Thoracic aorta (tissue), 2 donors: Measurements from ENCODE around the gene SRPRA. TPM values are rescaled to one million over a fixed set of nuclear protein-coding genes. Genes with fewer than 3 reads are reported as not detected.

Experiments used
- ATAC-seq: fragments of 150-250 bp; one replicate; pipeline ENCODE4 v1.8.0; 2017; ENCODE audit warnings: low read depth; ENCODE audit not compliant: insufficient number of reproducible peaks, low FRiP score
- DNase-seq: peaks from one replicate; pipeline ENCODE4 v3.0.0-alpha.2; 2020; ENCODE audit warnings: low spot score
- H3K27ac ChIP-seq, 2 donors: fragments of 200-600 bp; sonication (generic); 1 replicate in 1 of 2; 2 replicates in 1 of 2; pipeline ENCODE4 v1.5.1; 2016; ENCODE audit warnings: mild to moderate bottlenecking in 2 of 2, moderate library complexity in 2 of 2
- H3K27me3 ChIP-seq: fragments of 200-600 bp; sonication (generic); replicated peaks from 2 replicates; pipeline ENCODE4 v1.6.0; 2016; ENCODE audit warnings: mild to moderate bottlenecking; ENCODE audit not compliant: insufficient read depth
- H3K36me3 ChIP-seq: fragments of 200-600 bp; sonication (generic); one replicate; pipeline ENCODE4 v1.5.1; 2016
- H3K4me1 ChIP-seq, 2 donors: fragments of 200-600 bp; sonication (generic); 1 replicate in 1 of 2; 2 replicates in 1 of 2; pipeline versions ENCODE4 v1.5.1 to v1.6.0; 2016; ENCODE audit warnings: low read depth in 2 of 2, mild to moderate bottlenecking in 1 of 2; ENCODE audit not compliant: control insufficient read depth in 1 of 2
- H3K4me3 ChIP-seq: fragments of 200-600 bp; sonication (generic); 2 replicates; pipeline ENCODE4 v1.5.1; 2016; ENCODE audit warnings: mild to moderate bottlenecking
- H3K9me3 ChIP-seq: fragments of 200-600 bp; sonication (generic); 2 replicates; pipeline ENCODE4 v1.5.1; 2016
- CTCF ChIP-seq: fragments of 200-600 bp; sonication (generic); IDR thresholded peaks from one replicate; pipeline ENCODE4 v1.5.1; 2019; ENCODE audit warnings: antibody characterized with exemption
- total RNA-seq, 2 donors: library from RNA; depleted of rRNA; stranded (reverse); fragments of >200 nt; gene quantifications; one replicate each; pipeline versions ENCODE4 v1.1.0 to v1.2.3, GENCODE V29; 2016

The SRPRA gene
- total RNA-seq, 2 donors from 2014 or later, result 125 to 128 TPM

DNA sequence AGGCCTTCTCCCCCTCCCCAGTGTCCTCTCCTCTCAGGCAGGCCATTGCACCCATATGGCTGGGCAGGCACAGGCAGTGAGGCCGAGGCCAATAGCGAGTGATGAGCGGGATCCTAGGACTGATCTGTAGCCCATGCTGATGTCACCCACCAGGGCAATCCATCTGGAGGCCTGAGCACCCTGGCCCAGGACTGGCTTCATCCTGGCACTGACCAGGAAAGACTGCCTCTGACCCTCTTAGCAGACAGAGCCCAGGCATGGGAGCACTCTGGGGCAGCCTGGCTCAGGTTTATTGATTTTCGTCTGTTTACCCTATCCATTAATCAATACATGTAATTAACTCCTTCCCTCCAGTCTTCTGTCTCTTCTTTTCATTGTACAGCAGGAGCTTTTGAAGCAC is 9.1 kb upstream of the SRPRA start:
- H3K9me3 ChIP-seq, result no peaks in the 10 kb centered on the region
- peaks cover 12% of the 10 kb centered on the region for H3K36me3 ChIP-seq
- no peak overlapping the region for H3K27ac ChIP-seq
- peaks cover 9 to 10% of the 10 kb centered on the region in 2 donors for H3K4me1 ChIP-seq
- H3K27me3 ChIP-seq, result no peaks in the 10 kb centered on the region
- DNase-seq (no peak), ATAC-seq (no peak)
- no peak for TF ChIP-seq CTCF
- H3K4me3 ChIP-seq, result no peak overlapping the region

DNA sequence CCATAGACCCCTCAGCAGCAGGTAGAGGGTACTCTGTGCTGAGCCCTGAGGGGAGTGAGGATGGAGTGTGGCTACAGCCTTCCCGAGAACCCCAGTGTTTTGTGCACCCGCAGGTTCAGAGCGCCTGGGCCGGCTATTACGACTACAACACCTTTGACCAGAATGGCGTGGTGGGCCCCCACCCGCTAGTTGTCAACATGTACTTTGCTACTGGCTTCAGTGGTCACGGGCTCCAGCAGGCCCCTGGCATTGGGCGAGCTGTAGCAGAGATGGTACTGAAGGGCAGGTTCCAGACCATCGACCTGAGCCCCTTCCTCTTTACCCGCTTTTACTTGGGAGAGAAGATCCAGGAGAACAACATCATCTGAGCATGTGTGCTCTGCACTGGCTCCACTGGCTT is 8.6 kb upstream of the SRPRA start:
- Histone ChIP-seq H3K4me1 (peaks cover 8 to 9% of the 10 kb centered on the region in 2 donors), H3K4me3 (no peak overlapping the region), H3K27me3 (no peaks in the 10 kb centered on the region), H3K9me3 (no peaks in the 10 kb centered on the region), H3K36me3 (peaks cover 13% of the 10 kb centered on the region), H3K27ac (no peak overlapping the region)
- DNase-seq (no peak), ATAC-seq (no peak)
- no peak for TF ChIP-seq CTCF

DNA sequence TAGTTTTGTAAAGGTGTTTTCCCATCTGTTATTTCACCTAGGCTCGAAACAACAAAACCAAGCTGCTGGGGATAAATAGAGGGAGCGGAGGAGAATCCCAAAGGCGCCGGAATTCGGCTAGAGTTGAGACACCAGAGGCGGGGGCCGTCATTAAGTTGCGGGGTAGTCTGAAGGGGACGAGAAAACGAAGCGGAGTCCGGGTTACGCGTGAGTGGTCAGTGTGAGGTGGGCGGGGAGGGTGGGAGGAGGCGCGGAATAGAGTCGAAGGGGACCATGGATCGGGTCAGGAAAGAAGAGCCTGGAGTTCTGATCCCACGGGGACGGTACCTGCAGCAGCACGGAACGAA is 361 bp downstream of the SRPRA start:
- TF ChIP-seq CTCF, result no peak
- H3K36me3 ChIP-seq, result peaks cover 44% of the 10 kb centered on the region
- H3K4me3 ChIP-seq, result peak overlapping the region; percentile 89
- H3K27me3 ChIP-seq, result no peaks in the 10 kb centered on the region
- ATAC-seq (no peak), DNase-seq (no peak)
- H3K27ac ChIP-seq, result peak overlapping the region; percentile 80 to 91
- H3K9me3 ChIP-seq, result no peaks in the 10 kb centered on the region
- H3K4me1 ChIP-seq, result peaks cover 8 to 21% of the 10 kb centered on the region in 2 donors

DNA sequence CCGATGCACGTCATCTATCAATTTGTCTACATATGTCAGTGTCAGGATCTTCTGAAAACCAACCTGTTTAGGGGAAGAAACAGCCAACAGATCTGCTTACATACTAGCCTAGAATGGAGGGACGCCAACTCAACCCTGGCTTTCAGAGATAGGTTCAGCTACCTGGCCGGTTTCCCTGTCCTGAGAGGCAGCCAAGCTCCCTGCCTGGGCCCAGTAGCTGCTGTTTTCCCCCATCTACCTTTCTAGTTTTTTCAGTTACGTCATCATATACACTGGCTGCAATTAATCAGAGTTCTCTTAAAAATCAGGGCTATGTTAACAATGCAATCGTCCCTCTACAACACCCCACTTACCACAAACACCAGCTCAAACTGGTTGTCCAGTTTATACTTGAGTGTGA is 1.0 kb downstream of the SRPRA start:
- no peak for TF ChIP-seq CTCF
- Histone ChIP-seq H3K27ac (peak overlapping the region; percentile 80 to 91), H3K4me1 (peaks cover 8 to 21% of the 10 kb centered on the region in 2 donors), H3K4me3 (peak overlapping the region; percentile 89), H3K9me3 (no peaks in the 10 kb centered on the region), H3K27me3 (no peaks in the 10 kb centered on the region), H3K36me3 (peaks cover 42% of the 10 kb centered on the region)
- ATAC-seq, result no peak
- DNase-seq, result no peak

- no peak overlapping the region for H3K4me3 ChIP-seq
- no peaks in the 10 kb centered on the region for H3K9me3 ChIP-seq
- no peak for DNase-seq
- peaks cover 8 to 21% of the 10 kb centered on the region in 2 donors for H3K4me1 ChIP-seq
- no peak overlapping the region for H3K27ac ChIP-seq
- no peaks in the 10 kb centered on the region for H3K27me3 ChIP-seq
- peaks cover 42% of the 10 kb centered on the region for H3K36me3 ChIP-seq
- no peak for ATAC-seq
- TF ChIP-seq CTCF, result no peak
These were observed 2.9 kb downstream of the SRPRA start for GRCh38 chr11:126265811-126266210.
